ENCODE results near the gene PSMC1.
A peak's percentile ranks its signal among the peaks of the same experiment; 100 is the strongest.

The PSMC1 gene

GRCh38 chr14:90276646-90277367 lies 20.5 kb downstream of the PSMC1 start:
- DNase-seq, result peak; percentile 75 to 85 (median 80)

- DNase-seq, result no peak
Observed at GRCh38 chr14:90277581-90278198, 21.3 kb downstream of the PSMC1 start.

- DNase-seq, result no peak
Observed at GRCh38 chr14:90278199-90279175, 22.1 kb downstream of the PSMC1 start.

- no peak for DNase-seq
Observed at GRCh38 chr14:90280096-90280495, 23.7 kb downstream of the PSMC1 start.

GRCh38 chr14:90281261-90281660 lies 24.9 kb downstream of the PSMC1 start:
- DNase-seq, result peak in 2 of 3 donors; percentile 18 to 27

GRCh38 chr14:90281756-90282155 lies 25.4 kb downstream of the PSMC1 start:
- no peak for DNase-seq

GRCh38 chr14:90287791-90288190 lies 31.4 kb downstream of the PSMC1 start:
- DNase-seq, result no peak

GRCh38 chr14:90288651-90289355 lies 32.5 kb downstream of the PSMC1 start:
- no peak for DNase-seq

GRCh38 chr14:90290337-90291011 lies 34.1 kb downstream of the PSMC1 start:
- no peak for DNase-seq

GRCh38 chr14:90291699-90292098 lies 35.3 kb downstream of the PSMC1 start:
- DNase-seq, result no peak

GRCh38 chr14:90293766-90294730 lies 37.7 kb downstream of the PSMC1 start:
- peak; percentile 31 to 48 (median 42) for DNase-seq

- peak; percentile 56 to 63 (median 62) for DNase-seq
Observed at GRCh38 chr14:90294872-90295271, 38.5 kb downstream of the PSMC1 start.

- peak; percentile 72 to 89 (median 87) for DNase-seq
Observed at GRCh38 chr14:90295870-90296516, 39.6 kb downstream of the PSMC1 start.

- DNase-seq, result peak; percentile 52 to 59 (median 54)
Observed at GRCh38 chr14:90296641-90297040, 40.3 kb downstream of the PSMC1 start.

- DNase-seq, result peak in 2 of 3 donors; percentile 37 to 58
Observed at GRCh38 chr14:90297876-90298629, 41.7 kb downstream of the PSMC1 start.

GRCh38 chr14:90299408-90299807 lies 43.1 kb downstream of the PSMC1 start:
- DNase-seq, result peak; percentile 85 to 88 (median 86)

GRCh38 chr14:90300611-90301047 lies 44.3 kb downstream of the PSMC1 start:
- peak; percentile 39 to 45 (median 43) for DNase-seq

- DNase-seq, result no peak
Observed at GRCh38 chr14:90301122-90301521, 44.8 kb downstream of the PSMC1 start.

- DNase-seq, result peak in 2 of 3 donors; percentile 54 to 58
Observed at GRCh38 chr14:90301668-90302090, 45.3 kb downstream of the PSMC1 start.
